Measurements from ENCODE around the gene RUFY4. TPM values are rescaled to one million over a fixed set of nuclear protein-coding genes. Genes with fewer than 3 reads are reported as not detected.
A peak's percentile ranks its signal among the peaks of the same experiment; 100 is the strongest.
"Not testable (repeated sequence)": the region's sequence is repeated elsewhere in the genome, so short reads cannot be mapped to it uniquely, and the experiment has no call there.

RUFY4 gene
- polyA plus RNA-seq, 12 donors, result 0.08 to 0.68 (median 0.39) TPM; not detected in 8

GRCh38 chr2:218031261-218031660 is 37.8 kb upstream of the RUFY4 start:
- no peak for DNase-seq

- no peak for DNase-seq
Measured at GRCh38 chr2:218031771-218032257, 37.2 kb upstream of the RUFY4 start.

GRCh38 chr2:218032336-218033171 is 36.5 kb upstream of the RUFY4 start:
- DNase-seq, result no peak

GRCh38 chr2:218033208-218033589 is 35.9 kb upstream of the RUFY4 start:
- no peak for DNase-seq

- DNase-seq, result no peak
Measured at GRCh38 chr2:218033590-218034496, 35.2 kb upstream of the RUFY4 start.

GRCh38 chr2:218034497-218035213 is 34.4 kb upstream of the RUFY4 start:
- peak; percentile 75 for DNase-seq

- DNase-seq, result no peak
Measured at GRCh38 chr2:218035463-218036100, 33.5 kb upstream of the RUFY4 start.

GRCh38 chr2:218036371-218036770 is 32.7 kb upstream of the RUFY4 start:
- DNase-seq, result no peak

- no peak for DNase-seq
Measured at GRCh38 chr2:218039171-218039570, 29.9 kb upstream of the RUFY4 start.

- DNase-seq, result no peak
Measured at GRCh38 chr2:218040883-218041282, 28.2 kb upstream of the RUFY4 start.

- no peak for DNase-seq
Measured at GRCh38 chr2:218041302-218042168, 27.5 kb upstream of the RUFY4 start.

GRCh38 chr2:218043100-218043499 is 26.0 kb upstream of the RUFY4 start:
- DNase-seq, result no peak

GRCh38 chr2:218043701-218044109 is 25.3 kb upstream of the RUFY4 start:
- no peak for DNase-seq

GRCh38 chr2:218044599-218044998 is 24.5 kb upstream of the RUFY4 start:
- DNase-seq, result not testable (repeated sequence)

- DNase-seq, result no peak
Measured at GRCh38 chr2:218046238-218046637, 22.8 kb upstream of the RUFY4 start.

- DNase-seq, result no peak
Measured at GRCh38 chr2:218047536-218048225, 21.4 kb upstream of the RUFY4 start.

- no peak for DNase-seq
Measured at GRCh38 chr2:218051903-218052302, 17.1 kb upstream of the RUFY4 start.

GRCh38 chr2:218059289-218059688 is 9.8 kb upstream of the RUFY4 start:
- no peak for DNase-seq

GRCh38 chr2:218060118-218060517 is 8.9 kb upstream of the RUFY4 start:
- DNase-seq, result no peak
